ENCODE data around the gene NRCAM.

The NRCAM gene

GRCh38 chr7:108171164-108171563 is 285.1 kb downstream of the NRCAM start:
- TF ChIP-seq ZNF132 (tag by site-specific recombination; IDR thresholded peaks at IDR 0.05; ENCODE audit: borderline replicate concordance), result no peak
- TF ChIP-seq YY1 (tag by site-specific recombination; IDR thresholded peaks at IDR 0.05), result no peak
- TF ChIP-seq ZNF184 (tag by site-specific recombination; IDR thresholded peaks at IDR 0.05), result no peak
- TF ChIP-seq ZNF426 (tag by site-specific recombination; IDR thresholded peaks at IDR 0.05), result no peak
- no peak for TF ChIP-seq ZSCAN5A (tag by site-specific recombination; IDR thresholded peaks at IDR 0.05)
- no peak for TF ChIP-seq ZNF112 (tag by site-specific recombination; IDR thresholded peaks at IDR 0.05)
- no peak for TF ChIP-seq MEIS1 (CRISPR knock-in tag; IDR thresholded peaks at IDR 0.05; ENCODE audit: borderline replicate concordance)
- no peak for TF ChIP-seq ZBTB20 (tag by site-specific recombination; IDR thresholded peaks at IDR 0.05)
- no peak for TF ChIP-seq ZNF155 (tag by site-specific recombination; IDR thresholded peaks at IDR 0.05)
- TF ChIP-seq, protein P1, sequence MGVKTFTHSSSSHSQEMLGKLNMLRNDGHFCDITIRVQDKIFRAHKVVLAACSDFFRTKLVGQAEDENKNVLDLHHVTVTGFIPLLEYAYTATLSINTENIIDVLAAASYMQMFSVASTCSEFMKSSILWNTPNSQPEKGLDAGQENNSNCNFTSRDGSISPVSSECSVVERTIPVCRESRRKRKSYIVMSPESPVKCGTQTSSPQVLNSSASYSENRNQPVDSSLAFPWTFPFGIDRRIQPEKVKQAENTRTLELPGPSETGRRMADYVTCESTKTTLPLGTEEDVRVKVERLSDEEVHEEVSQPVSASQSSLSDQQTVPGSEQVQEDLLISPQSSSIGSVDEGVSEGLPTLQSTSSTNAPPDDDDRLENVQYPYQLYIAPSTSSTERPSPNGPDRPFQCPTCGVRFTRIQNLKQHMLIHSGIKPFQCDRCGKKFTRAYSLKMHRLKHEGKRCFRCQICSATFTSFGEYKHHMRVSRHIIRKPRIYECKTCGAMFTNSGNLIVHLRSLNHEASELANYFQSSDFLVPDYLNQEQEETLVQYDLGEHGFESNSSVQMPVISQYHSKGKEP (tag by site-specific recombination; IDR thresholded peaks at IDR 0.05), result no peak
- TF ChIP-seq ZNF571 (tag by site-specific recombination; IDR thresholded peaks at IDR 0.05), result no peak
- TF ChIP-seq TCF7L2 (IDR thresholded peaks at IDR 0.05; ENCODE audit: borderline replicate concordance, low read depth, low read length), result no peak
- TF ChIP-seq ZNF133 (tag by site-specific recombination; IDR thresholded peaks at IDR 0.05), result no peak
- Histone ChIP-seq H3K4me1 (ENCODE audit: control insufficient read depth, insufficient read depth, low read length) (no peaks in the 10 kb centered on the region), H3K4me3 (ENCODE audit: low read depth, low read length) (no peak overlapping the region), H3K27ac (ENCODE audit: extremely low read depth, low read depth, low read length) (no peak overlapping the region), H3K9me3 (ENCODE audit: control insufficient read depth, insufficient read depth, low read depth, low read length) (no peaks in the 10 kb centered on the region), H3K36me3 (ENCODE audit: control insufficient read depth in 2 of 2, insufficient read depth in 1 of 2, low read length in 2 of 2) (no peaks in the 10 kb centered on the region)
- ChIA-PET POLR2A (no interaction called here), CTCF (interaction anchor here (0.7 to 1.2 kb wide), 3 partner anchors 9 to 25 kb away, joined by 3 to 6 read pairs (median 3); no protein-coding TSS in a partner anchor)

- H3K27ac ChIP-seq (ENCODE audit: extremely low read depth, low read depth, low read length), result no peak overlapping the region
- CTCF ChIA-PET, result no interaction called here
- TF ChIP-seq ZNF654 (tag by site-specific recombination; IDR thresholded peaks at IDR 0.05; ENCODE audit: low read depth) (no peak), ZFP41 (tag by site-specific recombination; IDR thresholded peaks at IDR 0.05; ENCODE audit: borderline replicate concordance) (no peak), MYNN (tag by site-specific recombination; IDR thresholded peaks at IDR 0.05; ENCODE audit: borderline replicate concordance) (no peak), MEIS1 (CRISPR knock-in tag; IDR thresholded peaks at IDR 0.05; ENCODE audit: borderline replicate concordance) (no peak), ZNF426 (tag by site-specific recombination; IDR thresholded peaks at IDR 0.05) (no peak), ZFP37 (tag by site-specific recombination; IDR thresholded peaks at IDR 0.05) (no peak), ZNF214 (tag by site-specific recombination; IDR thresholded peaks at IDR 0.05; ENCODE audit: borderline replicate concordance) (no peak), ZNF548 (tag by site-specific recombination; IDR thresholded peaks at IDR 0.05) (no peak), ZNF571 (tag by site-specific recombination; IDR thresholded peaks at IDR 0.05) (no peak), ZNF555 (tag by site-specific recombination; conservative IDR thresholded peaks at IDR 0.05) (no peak), ZNF624 (tag by site-specific recombination; IDR thresholded peaks at IDR 0.05) (no peak), CTCF (tag by site-specific recombination; IDR thresholded peaks at IDR 0.05) (no peak), ZSCAN18 (tag by site-specific recombination; IDR thresholded peaks at IDR 0.05) (no peak), ZNF202 (tag by site-specific recombination; IDR thresholded peaks at IDR 0.05; ENCODE audit: borderline replicate concordance) (no peak), ZNF777 (tag by site-specific recombination; IDR thresholded peaks at IDR 0.05; ENCODE audit: borderline replicate concordance) (no peak)
- H3K36me3 ChIP-seq (ENCODE audit: control insufficient read depth in 2 of 2, insufficient read depth in 1 of 2, low read length in 2 of 2), result no peaks in the 10 kb centered on the region
- H3K9me3 ChIP-seq (ENCODE audit: control insufficient read depth, insufficient read depth, low read depth, low read length), result no peaks in the 10 kb centered on the region
- POLR2A ChIA-PET, result no interaction called here
- H3K4me1 ChIP-seq (ENCODE audit: control insufficient read depth, insufficient read depth, low read length), result no peaks in the 10 kb centered on the region
- no peak overlapping the region for H3K4me3 ChIP-seq (ENCODE audit: low read depth, low read length)
Measured at GRCh38 chr7:108170251-108170650, 286.0 kb downstream of the NRCAM start.
